Measurements from ENCODE around the gene DEAF1. TPM values are rescaled to one million over a fixed set of nuclear protein-coding genes. Genes with fewer than 3 reads are reported as not detected.
"Not testable (repeated sequence)": the region's sequence is repeated elsewhere in the genome, so short reads cannot be mapped to it uniquely, and the experiment has no call there.

The DEAF1 gene
- total RNA-seq, 1 experiment from 2014 or later = 50.6 TPM

DNA sequence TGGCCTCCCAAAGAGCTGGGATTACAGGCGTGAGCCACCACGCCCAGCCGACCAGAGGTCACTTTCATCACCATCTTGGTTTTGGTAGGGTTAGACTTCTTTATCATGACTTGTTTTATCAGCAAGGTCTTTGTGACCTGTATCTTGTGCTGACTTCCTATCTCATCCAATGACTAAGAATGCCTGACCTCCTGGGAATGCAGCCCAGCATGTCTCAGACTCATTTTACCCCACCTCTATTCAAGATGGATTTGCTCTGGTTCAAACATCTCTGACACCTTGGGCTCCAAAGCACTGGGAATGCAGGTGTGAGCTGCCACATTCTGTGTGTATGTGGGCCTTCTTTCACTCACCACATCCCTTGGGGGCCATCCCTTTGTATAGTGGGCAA is 47.1 kb upstream of the DEAF1 start:
- H3K9me3 ChIP-seq = no peaks in the 10 kb centered on the region
- H3K36me3 ChIP-seq (ENCODE audit: control insufficient read depth, insufficient read depth, low read length) = no peaks in the 10 kb centered on the region
- Mint-ChIP-seq H3K9me3 (ENCODE audit: unreplicated experiment) (no peaks in the 10 kb centered on the region), H3K4me3 (ENCODE audit: unreplicated experiment) (no peak overlapping the region), H3K36me3 (ENCODE audit: insufficient read depth, unreplicated experiment) (peaks cover 19% of the 10 kb centered on the region), H3K4me1 (ENCODE audit: low read depth, unreplicated experiment) (peaks cover 30% of the 10 kb centered on the region), H3K27ac (ENCODE audit: unreplicated experiment) (no peak overlapping the region), H3K27me3 (ENCODE audit: insufficient read depth, unreplicated experiment) (no peaks in the 10 kb centered on the region)
- peaks cover 42% of the 10 kb centered on the region for H3K4me1 ChIP-seq
- H3K27me3 ChIP-seq (replicated peaks; ENCODE audit: control insufficient read depth, insufficient read depth, low read length) = no peaks in the 10 kb centered on the region
- intact Hi-C loops (cut with micrococcal nuclease; ENCODE audit: unreplicated experiment) = no loop called here
- DNase-seq = peak in 1 of 2 experiments; percentile 43
- ChIA-PET CTCF (no interaction called here), POLR2A (no interaction called here)
- TF ChIP-seq, protein P1, sequence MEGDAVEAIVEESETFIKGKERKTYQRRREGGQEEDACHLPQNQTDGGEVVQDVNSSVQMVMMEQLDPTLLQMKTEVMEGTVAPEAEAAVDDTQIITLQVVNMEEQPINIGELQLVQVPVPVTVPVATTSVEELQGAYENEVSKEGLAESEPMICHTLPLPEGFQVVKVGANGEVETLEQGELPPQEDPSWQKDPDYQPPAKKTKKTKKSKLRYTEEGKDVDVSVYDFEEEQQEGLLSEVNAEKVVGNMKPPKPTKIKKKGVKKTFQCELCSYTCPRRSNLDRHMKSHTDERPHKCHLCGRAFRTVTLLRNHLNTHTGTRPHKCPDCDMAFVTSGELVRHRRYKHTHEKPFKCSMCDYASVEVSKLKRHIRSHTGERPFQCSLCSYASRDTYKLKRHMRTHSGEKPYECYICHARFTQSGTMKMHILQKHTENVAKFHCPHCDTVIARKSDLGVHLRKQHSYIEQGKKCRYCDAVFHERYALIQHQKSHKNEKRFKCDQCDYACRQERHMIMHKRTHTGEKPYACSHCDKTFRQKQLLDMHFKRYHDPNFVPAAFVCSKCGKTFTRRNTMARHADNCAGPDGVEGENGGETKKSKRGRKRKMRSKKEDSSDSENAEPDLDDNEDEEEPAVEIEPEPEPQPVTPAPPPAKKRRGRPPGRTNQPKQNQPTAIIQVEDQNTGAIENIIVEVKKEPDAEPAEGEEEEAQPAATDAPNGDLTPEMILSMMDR (IDR thresholded peaks at IDR 0.05; ENCODE audit: insufficient read depth in 1 of 2, low read depth in 1 of 2, low read length in 1 of 2, severe bottlenecking in 1 of 2, unreplicated experiment in 1 of 2) = no peak
- BruUV-seq (replicated peaks) = no TSS peak
- H3K4me3 ChIP-seq (ENCODE audit: low read depth, low read length) = no peak overlapping the region

DNA sequence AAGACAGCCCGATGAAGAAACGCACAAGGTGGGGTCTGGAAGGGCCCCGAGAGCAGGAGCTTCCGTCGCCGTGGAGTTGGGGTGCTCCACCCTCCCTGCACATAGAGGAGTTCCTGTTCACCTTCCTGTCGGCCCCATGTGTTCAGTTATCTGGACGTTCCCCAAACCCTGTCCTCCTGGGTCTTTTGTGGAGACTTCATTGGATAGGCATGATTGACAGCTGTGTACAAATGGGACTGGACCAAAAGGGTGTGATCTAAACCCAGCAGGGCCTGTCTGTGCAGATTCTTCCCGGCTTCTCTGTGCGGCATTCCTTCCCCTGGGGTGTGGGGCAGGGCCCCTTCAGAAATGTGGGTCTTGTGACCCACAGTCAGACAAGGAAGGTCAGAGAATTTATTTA is 42.9 kb upstream of the DEAF1 start:
- peak overlapping the region; percentile 75 for H3K27ac Mint-ChIP-seq (ENCODE audit: unreplicated experiment)
- intact Hi-C loops (cut with micrococcal nuclease; ENCODE audit: unreplicated experiment) = loop anchor here (1.0 kb wide), 1 partner anchor 9 kb away; the partner anchor contains the start of gene TALDO1
- H3K9me3 Mint-ChIP-seq (ENCODE audit: unreplicated experiment); BruUV-seq (replicated peaks); H3K36me3 ChIP-seq (ENCODE audit: control insufficient read depth, insufficient read depth, low read length); H3K9me3 ChIP-seq; POLR2A ChIA-PET; H3K27me3 ChIP-seq (replicated peaks; ENCODE audit: control insufficient read depth, insufficient read depth, low read length); H3K27me3 Mint-ChIP-seq (ENCODE audit: insufficient read depth, unreplicated experiment); H3K4me3 ChIP-seq (ENCODE audit: low read depth, low read length): not testable (repeated sequence)
- peaks cover 33% of the 10 kb centered on the region for H3K36me3 Mint-ChIP-seq (ENCODE audit: insufficient read depth, unreplicated experiment)
- peak; percentile 91 to 94 for DNase-seq
- peaks cover 34% of the 10 kb centered on the region for H3K4me1 ChIP-seq
- CTCF ChIA-PET = interaction anchor here (0.7 kb wide), 1 partner anchor 51 kb away, joined by 3 read pairs; no protein-coding TSS in a partner anchor
- peak overlapping the region; percentile 68 for H3K4me3 Mint-ChIP-seq (ENCODE audit: unreplicated experiment)
- H3K4me1 Mint-ChIP-seq (ENCODE audit: low read depth, unreplicated experiment) = peaks cover 30% of the 10 kb centered on the region

DNA sequence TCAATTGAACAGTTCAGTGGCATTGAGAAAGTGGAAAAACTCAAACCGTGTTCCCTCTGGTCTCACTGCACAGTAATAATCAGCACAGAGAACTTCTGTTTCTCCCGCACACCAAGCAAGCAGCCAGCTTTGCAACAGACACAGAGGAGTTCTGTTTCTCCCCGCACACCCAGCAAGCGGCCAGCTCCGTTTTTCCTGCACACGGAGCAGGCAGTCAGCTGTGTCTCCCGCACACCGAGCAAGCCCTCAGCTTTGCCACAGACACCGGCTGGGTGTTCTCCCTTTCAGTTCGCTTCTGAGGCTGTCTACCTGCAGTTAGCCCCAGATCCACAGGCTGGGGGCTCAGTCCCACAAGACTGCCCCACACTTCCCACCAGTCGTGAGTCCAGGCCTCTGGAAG is 42.3 kb upstream of the DEAF1 start:
- intact Hi-C loops (cut with micrococcal nuclease; ENCODE audit: unreplicated experiment) = no loop called here
- no peaks in the 10 kb centered on the region for H3K9me3 ChIP-seq
- CTCF ChIA-PET = interaction anchor here (0.7 kb wide), 1 partner anchor 51 kb away, joined by 3 read pairs; no protein-coding TSS in a partner anchor
- Mint-ChIP-seq H3K4me1 (ENCODE audit: low read depth, unreplicated experiment) (peaks cover 29% of the 10 kb centered on the region), H3K27ac (ENCODE audit: unreplicated experiment) (peak overlapping the region; percentile 75), H3K4me3 (ENCODE audit: unreplicated experiment) (peak overlapping the region; percentile 68), H3K27me3 (ENCODE audit: insufficient read depth, unreplicated experiment) (no peaks in the 10 kb centered on the region), H3K9me3 (ENCODE audit: unreplicated experiment) (no peaks in the 10 kb centered on the region), H3K36me3 (ENCODE audit: insufficient read depth, unreplicated experiment) (peaks cover 37% of the 10 kb centered on the region)
- BruUV-seq (replicated peaks) = TSS peak; percentile 94
- H3K4me3 ChIP-seq (ENCODE audit: low read depth, low read length) = no peak overlapping the region
- DNase-seq = no peak
- no peaks in the 10 kb centered on the region for H3K36me3 ChIP-seq (ENCODE audit: control insufficient read depth, insufficient read depth, low read length)
- peaks cover 32% of the 10 kb centered on the region for H3K4me1 ChIP-seq
- TF ChIP-seq, protein P1 (IDR thresholded peaks at IDR 0.05; ENCODE audit: insufficient read depth in 1 of 2, low read depth in 1 of 2, low read length in 1 of 2, severe bottlenecking in 1 of 2, unreplicated experiment in 1 of 2) = no peak
- H3K27me3 ChIP-seq (replicated peaks; ENCODE audit: control insufficient read depth, insufficient read depth, low read length) = no peaks in the 10 kb centered on the region
- POLR2A ChIA-PET = no interaction called here

DNA sequence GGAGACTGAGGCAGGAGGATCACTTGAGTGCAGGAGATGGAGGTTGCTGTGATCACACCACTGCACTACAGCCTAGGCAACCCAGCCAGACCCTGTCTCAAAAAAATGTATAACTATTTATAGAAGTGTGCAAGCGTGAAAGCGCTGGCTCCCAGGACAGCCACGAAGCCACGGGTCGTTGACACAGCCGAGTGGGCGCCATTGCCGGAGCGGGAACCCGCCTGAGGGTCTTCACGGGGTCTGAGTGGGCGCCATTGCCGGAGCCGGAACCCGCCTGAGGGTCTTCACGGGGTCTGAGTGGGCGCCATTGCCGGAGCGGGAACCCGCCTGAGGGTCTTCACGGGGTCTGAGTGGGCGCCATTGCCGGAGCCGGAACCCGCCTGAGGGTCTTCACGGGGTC is 39.5 kb upstream of the DEAF1 start:
- DNase-seq; H3K27me3 Mint-ChIP-seq (ENCODE audit: insufficient read depth, unreplicated experiment); CTCF ChIA-PET; POLR2A ChIA-PET; H3K9me3 ChIP-seq; intact Hi-C loops (cut with micrococcal nuclease; ENCODE audit: unreplicated experiment); H3K27me3 ChIP-seq (replicated peaks; ENCODE audit: control insufficient read depth, insufficient read depth, low read length); H3K9me3 Mint-ChIP-seq (ENCODE audit: unreplicated experiment); H3K4me3 Mint-ChIP-seq (ENCODE audit: unreplicated experiment); H3K36me3 ChIP-seq (ENCODE audit: control insufficient read depth, insufficient read depth, low read length); BruUV-seq (replicated peaks); H3K4me3 ChIP-seq (ENCODE audit: low read depth, low read length): not testable (repeated sequence)
- H3K4me1 ChIP-seq = peaks cover 30% of the 10 kb centered on the region
- Mint-ChIP-seq H3K27ac (ENCODE audit: unreplicated experiment) (peak overlapping the region; percentile 19), H3K36me3 (ENCODE audit: insufficient read depth, unreplicated experiment) (peaks cover 42% of the 10 kb centered on the region), H3K4me1 (ENCODE audit: low read depth, unreplicated experiment) (peaks cover 26% of the 10 kb centered on the region)

All from Caco-2 (cell line).